Measurements from ENCODE around the gene CCDC71L. TPM values are rescaled to one million over a fixed set of nuclear protein-coding genes. Genes with fewer than 3 reads are reported as not detected.

CCDC71L gene
- total RNA-seq, 1 experiment from 2014 or later, result 21.1 TPM

GRCh38 chr7:106646256-106646655 is 14.7 kb downstream of the CCDC71L start:
- ChIA-PET CTCF (no interaction called here), RAD21 (ENCODE audit: low non-redundant PET in 1 of 2, low total read pairs in 2 of 2, uncharacterized antibody in 2 of 2, unreplicated experiment in 2 of 2) (no interaction called here), POLR2A (no interaction called here)
- H3K9me3 ChIP-seq (ENCODE audit: control insufficient read depth in 1 of 2, insufficient read depth in 1 of 2, low read depth in 1 of 2, low read length in 2 of 2), result no peaks in the 10 kb centered on the region
- DNase-seq (ENCODE audit: low read depth, low spot score) (no peak), ATAC-seq (no peak)
- H3K4me1 ChIP-seq (ENCODE audit: control insufficient read depth in 1 of 2, insufficient read depth in 2 of 2, low read length in 2 of 2), result no peaks in the 10 kb centered on the region
- no peak overlapping the region for H3K4me3 ChIP-seq (replicated peaks in 1 of 2; ENCODE audit: low read depth in 1 of 2, low read length in 2 of 2)
- H3K4me2 ChIP-seq (ENCODE audit: low read length), result no peak overlapping the region
- H3K79me2 ChIP-seq (ENCODE audit: insufficient read depth, low read length), result no peaks in the 10 kb centered on the region
- no peak overlapping the region for H3K9ac ChIP-seq (ENCODE audit: low read length)
- no peaks in the 10 kb centered on the region for H3K27me3 ChIP-seq (ENCODE audit: insufficient read depth, low read length)
- TF ChIP-seq SRF (IDR thresholded peaks at IDR 0.05; ENCODE audit: low read depth) (no peak), SIN3A (IDR thresholded peaks at IDR 0.05; ENCODE audit: low read depth) (no peak), CTCF (IDR thresholded peaks at IDR 0.05 in 2 of 3, conservative IDR thresholded peaks at IDR 0.05 in 1 of 3; ENCODE audit: borderline replicate concordance in 1 of 3, insufficient read depth in 1 of 3, low read depth in 2 of 3, low read length in 2 of 3) (no peak), FOSL1 (IDR thresholded peaks at IDR 0.05; ENCODE audit: low read depth) (no peak), ATF3 (IDR thresholded peaks at IDR 0.05) (no peak), TCF7L2 (IDR thresholded peaks at IDR 0.05; ENCODE audit: borderline replicate concordance, extremely low read depth, insufficient read depth, insufficient read length) (no peak), ZBTB33 (IDR thresholded peaks at IDR 0.05; ENCODE audit: extremely low read depth, insufficient replicate concordance, low read length) (no peak), CBX3 (IDR thresholded peaks at IDR 0.05; ENCODE audit: low read depth) (no peak), ZNF274 (IDR thresholded peaks at IDR 0.05; ENCODE audit: low read depth, low read length) (no peak), ELF1 (IDR thresholded peaks at IDR 0.05; ENCODE audit: borderline replicate concordance, low read depth) (no peak)
- H3K27ac ChIP-seq (ENCODE audit: low read depth, low read length), result no peak overlapping the region
- no peaks in the 10 kb centered on the region for H3K36me3 ChIP-seq (ENCODE audit: control insufficient read depth in 1 of 2, insufficient read depth in 2 of 2, low read length in 2 of 2)
- H2AFZ ChIP-seq (ENCODE audit: low read depth, low read length, poor library complexity, severe bottlenecking), result no peak overlapping the region
- intact Hi-C loops (cut with micrococcal nuclease), result no loop called here
- no peaks in the 10 kb centered on the region for H4K20me1 ChIP-seq (ENCODE audit: insufficient read depth)
- no TSS peak for BruUV-seq (replicated peaks)
- no peaks in the 10 kb centered on the region for H3K9me2 ChIP-seq (ENCODE audit: insufficient read depth)

Measured in HCT116 (cell line).